WTC11 (cell line): ENCODE measurements around the gene TMIGD1. TPM values are rescaled to one million over a fixed set of nuclear protein-coding genes. Genes with fewer than 3 reads are reported as not detected.

Experiments used
- AFF4 ChIP-seq: sonication (generic); formaldehyde crosslinking; IDR thresholded peaks from 2 replicates; pipeline ENCODE4 v1.8.1; 2023; ENCODE audit warnings: mild to moderate bottlenecking, missing genetic modification reagents, borderline replicate concordance
- ATF6 ChIP-seq: sonication (generic); formaldehyde crosslinking; IDR thresholded peaks from 2 replicates; pipeline ENCODE4 v1.8.1; 2023; ENCODE audit warnings: mild to moderate bottlenecking, missing genetic modification reagents
- CBFB ChIP-seq: sonication (generic); formaldehyde crosslinking; IDR thresholded peaks from 2 replicates; pipeline ENCODE4 v1.8.1; 2022; ENCODE audit warnings: mild to moderate bottlenecking, low read depth, missing genetic modification reagents
- CDX4 ChIP-seq: fragments of 250-450 bp; sonication (Bioruptor Pico); IDR thresholded peaks from 2 replicates; pipeline ENCODE4 v1.9.0; 2021; ENCODE audit warnings: moderate library complexity, mild to moderate bottlenecking, inconsistent platforms, borderline replicate concordance
- CTCF ChIP-seq: fragments of 200-600 bp; IDR thresholded peaks from 2 replicates; pipeline ENCODE4 v1.8.0; 2022; ENCODE audit warnings: antibody characterized with exemption
- E2F5 ChIP-seq: sonication (generic); formaldehyde crosslinking; IDR thresholded peaks from 2 replicates; pipeline ENCODE4 v1.8.1; 2022; ENCODE audit warnings: mild to moderate bottlenecking, moderate library complexity, missing genetic modification reagents
- GABPB1 ChIP-seq: sonication (generic); formaldehyde crosslinking; IDR thresholded peaks from 2 replicates; pipeline ENCODE4 v1.8.1; 2023; ENCODE audit warnings: mild to moderate bottlenecking, missing genetic modification reagents
- GRHL2 ChIP-seq: fragments of 250-450 bp; sonication (Bioruptor Pico); IDR thresholded peaks from 2 replicates; pipeline ENCODE4 v1.8.0; 2022; ENCODE audit warnings: mild to moderate bottlenecking, moderate library complexity; ENCODE audit not compliant: insufficient replicate concordance, severe bottlenecking
- JAZF1 ChIP-seq: fragments of 250-450 bp; sonication (Bioruptor Pico); IDR thresholded peaks from 2 replicates; pipeline ENCODE4 v1.9.0; 2021; ENCODE audit warnings: moderate library complexity, mild to moderate bottlenecking, inconsistent platforms
- MAX ChIP-seq: sonication (generic); formaldehyde crosslinking; IDR thresholded peaks from 2 replicates; pipeline ENCODE4 v1.8.0; 2022; ENCODE audit warnings: mild to moderate bottlenecking, missing genetic modification reagents
- NFYB ChIP-seq: sonication (generic); formaldehyde crosslinking; conservative IDR thresholded peaks from 2 replicates; pipeline ENCODE4 v1.8.0; 2022; ENCODE audit warnings: low read depth, missing genetic modification reagents
- NR3C1 ChIP-seq: sonication (generic); formaldehyde crosslinking; conservative IDR thresholded peaks from 2 replicates; pipeline ENCODE4 v1.8.1; 2023; ENCODE audit warnings: low read depth, mild to moderate bottlenecking, missing genetic modification reagents
- OVOL2 ChIP-seq: fragments of 250-450 bp; sonication (Bioruptor Pico); IDR thresholded peaks from 2 replicates; pipeline ENCODE4 v1.9.0; 2021; ENCODE audit warnings: mild to moderate bottlenecking, borderline replicate concordance
- STAT6 ChIP-seq: sonication (generic); formaldehyde crosslinking; conservative IDR thresholded peaks from 2 replicates; pipeline ENCODE4 v1.8.1; 2023; ENCODE audit warnings: mild to moderate bottlenecking, low read depth, missing genetic modification reagents, moderate library complexity
- TEAD4 ChIP-seq: sonication (generic); formaldehyde crosslinking; IDR thresholded peaks from 2 replicates; pipeline ENCODE4 v1.8.0; 2022; ENCODE audit warnings: mild to moderate bottlenecking, missing genetic modification reagents
- ZNF121 ChIP-seq: sonication (generic); formaldehyde crosslinking; IDR thresholded peaks from 2 replicates; pipeline ENCODE4 v1.8.0; 2023; ENCODE audit warnings: missing genetic modification reagents
- ZNF232 ChIP-seq: sonication (generic); formaldehyde crosslinking; IDR thresholded peaks from 2 replicates; pipeline ENCODE4 v1.8.0; 2022; ENCODE audit warnings: mild to moderate bottlenecking, missing genetic modification reagents
- ZNF263 ChIP-seq: sonication (generic); formaldehyde crosslinking; IDR thresholded peaks from 2 replicates; pipeline ENCODE4 v1.8.1; 2022; ENCODE audit warnings: low read depth, mild to moderate bottlenecking, moderate library complexity, missing genetic modification reagents
- ZNF317 ChIP-seq: sonication (generic); formaldehyde crosslinking; IDR thresholded peaks from 2 replicates; pipeline ENCODE4 v1.8.1; 2023; ENCODE audit warnings: low read depth, mild to moderate bottlenecking, moderate library complexity, missing genetic modification reagents, borderline replicate concordance
- ZNF532 ChIP-seq: fragments of 250-450 bp; sonication (Bioruptor Pico); IDR thresholded peaks from 2 replicates; pipeline ENCODE4 v1.9.0; 2021; ENCODE audit warnings: mild to moderate bottlenecking, borderline replicate concordance
- total RNA-seq: library from RNA; stranded (reverse); gene quantifications from 3 replicates; pipeline ENCODE4 v1.2.3, GENCODE V29; 2021

Gene TMIGD1
- total RNA-seq, 1 experiment from 2014 or later, result not detected

GRCh38 chr17:30378241-30378824, 44.5 kb upstream of the TMIGD1 start (continued):
- TF ChIP-seq CTCF (no peak), NFYB (no peak), STAT6 (CRISPR knock-in tag) (no peak), JAZF1 (CRISPR knock-in tag) (no peak), CBFB (CRISPR knock-in tag) (no peak), GRHL2 (no peak), ZNF232 (peak; percentile 37; the same call in 1 of the 2 replicates), ATF6 (CRISPR knock-in tag) (no peak), CDX4 (CRISPR knock-in tag) (no peak), ZNF263 (CRISPR knock-in tag) (no peak), NR3C1 (CRISPR knock-in tag) (no peak), ZNF317 (no peak), AFF4 (CRISPR knock-in tag) (no peak), ZNF532 (CRISPR knock-in tag) (no peak), TEAD4 (no peak), ZNF121 (CRISPR knock-in tag) (0 out of 2 replicates have a peak, but pooled peaks have one; percentile 33), MAX (CRISPR knock-in tag) (peak; percentile 92), GABPB1 (CRISPR knock-in tag) (no peak), OVOL2 (CRISPR knock-in tag) (no peak), E2F5 (CRISPR knock-in tag) (no peak; the same call in 1 of the 2 replicates)
